Measurements from ENCODE around the gene RTN4RL2. TPM values are rescaled to one million over a fixed set of nuclear protein-coding genes. Genes with fewer than 3 reads are reported as not detected.

RTN4RL2 gene
- total and polyA plus RNA-seq, 2 donors (not counting 3 experiments of a cell fraction or from before 2014, with no cell fraction given), result 0.35 to 1.3 TPM

- intact Hi-C loops (cut with micrococcal nuclease) (no loop called here), dilution Hi-C loops (cut with MboI; ENCODE audit: extremely low pct_ligation_motif_present, low sequenced_read_pairs) (no loop called here)
- ChIA-PET CTCF (interaction anchor here (0.8 kb wide), 2 partner anchors 12 to 74 kb away, joined by 3 to 4 read pairs; no protein-coding TSS in a partner anchor), POLR2A (no interaction called here)
- H3K36me3 ChIP-seq (ENCODE audit: control insufficient read depth in 2 of 2, extremely low read depth in 1 of 2, insufficient read depth in 2 of 2, low read length in 2 of 2), result no peaks in the 10 kb centered on the region
- no peak overlapping the region for H3K4me2 ChIP-seq (ENCODE audit: insufficient read depth, low read length)
- TF ChIP-seq POLR2AphosphoS5 (IDR thresholded peaks at IDR 0.05; ENCODE audit: insufficient read depth, low read depth, low read length) (no peak), GATA2 (IDR thresholded peaks at IDR 0.05; ENCODE audit: insufficient read depth, insufficient read length, low read depth, low read length) (no peak), POLR2A (IDR thresholded peaks at IDR 0.05; ENCODE audit: low read depth, low read length) (no peak), EZH2 (IDR thresholded peaks at IDR 0.05; ENCODE audit: borderline replicate concordance, low read depth, low read length, severe bottlenecking) (no peak), FOS (IDR thresholded peaks at IDR 0.05; ENCODE audit: borderline replicate concordance, insufficient read depth, low read length) (no peak), JUN (IDR thresholded peaks at IDR 0.05; ENCODE audit: borderline replicate concordance, insufficient read depth, insufficient read length, low read depth) (no peak), MYC (IDR thresholded peaks at IDR 0.05; ENCODE audit: low read depth, low read length) (no peak), MAX (IDR thresholded peaks at IDR 0.05; ENCODE audit: insufficient read depth, insufficient read length) (no peak)
- TF ChIP-seq, protein P1, sequence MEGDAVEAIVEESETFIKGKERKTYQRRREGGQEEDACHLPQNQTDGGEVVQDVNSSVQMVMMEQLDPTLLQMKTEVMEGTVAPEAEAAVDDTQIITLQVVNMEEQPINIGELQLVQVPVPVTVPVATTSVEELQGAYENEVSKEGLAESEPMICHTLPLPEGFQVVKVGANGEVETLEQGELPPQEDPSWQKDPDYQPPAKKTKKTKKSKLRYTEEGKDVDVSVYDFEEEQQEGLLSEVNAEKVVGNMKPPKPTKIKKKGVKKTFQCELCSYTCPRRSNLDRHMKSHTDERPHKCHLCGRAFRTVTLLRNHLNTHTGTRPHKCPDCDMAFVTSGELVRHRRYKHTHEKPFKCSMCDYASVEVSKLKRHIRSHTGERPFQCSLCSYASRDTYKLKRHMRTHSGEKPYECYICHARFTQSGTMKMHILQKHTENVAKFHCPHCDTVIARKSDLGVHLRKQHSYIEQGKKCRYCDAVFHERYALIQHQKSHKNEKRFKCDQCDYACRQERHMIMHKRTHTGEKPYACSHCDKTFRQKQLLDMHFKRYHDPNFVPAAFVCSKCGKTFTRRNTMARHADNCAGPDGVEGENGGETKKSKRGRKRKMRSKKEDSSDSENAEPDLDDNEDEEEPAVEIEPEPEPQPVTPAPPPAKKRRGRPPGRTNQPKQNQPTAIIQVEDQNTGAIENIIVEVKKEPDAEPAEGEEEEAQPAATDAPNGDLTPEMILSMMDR (IDR thresholded peaks at IDR 0.05; ENCODE audit: extremely low read depth in 1 of 2, insufficient read depth in 1 of 2, low read depth in 1 of 2, low read length in 2 of 2), result no peak
- H2AFZ ChIP-seq (ENCODE audit: low read depth, low read length), result no peak overlapping the region
- H4K20me1 ChIP-seq (replicated peaks; ENCODE audit: control insufficient read depth, extremely low read depth, insufficient read depth, low read length), result no peaks in the 10 kb centered on the region
- H3K9me3 ChIP-seq (replicated peaks; ENCODE audit: control insufficient read depth, insufficient read depth, low read length), result no peaks in the 10 kb centered on the region
- no TSS peak for BruUV-seq (replicated peaks)
- no peaks in the 10 kb centered on the region for H3K79me2 ChIP-seq (ENCODE audit: control insufficient read depth, insufficient read depth, low read length)
- no peak overlapping the region for H3K9ac ChIP-seq (replicated peaks; ENCODE audit: extremely low read depth, insufficient read depth, low read length)
- H3K27ac ChIP-seq (ENCODE audit: insufficient read depth, low read depth, low read length), result no peak overlapping the region
- H3K4me1 ChIP-seq (ENCODE audit: control insufficient read depth, extremely low read depth, insufficient read depth, low read length), result peaks cover 2% of the 10 kb centered on the region
- no peak for FAIRE-seq
- no peak overlapping the region for H3K4me3 ChIP-seq (replicated peaks in 1 of 3; ENCODE audit: insufficient read depth in 1 of 3, low read depth in 1 of 3, low read length in 3 of 3)
- peaks cover 6 to 27% of the 10 kb centered on the region in 2 experiments for H3K27me3 ChIP-seq (ENCODE audit: control insufficient read depth in 2 of 2, insufficient read depth in 2 of 2, low read length in 2 of 2)
- DNase-seq (ENCODE audit: low read depth, low spot score), result no peak
- H3K9me1 ChIP-seq (replicated peaks; ENCODE audit: control insufficient read depth, extremely low read depth, insufficient read depth, low read length), result no peaks in the 10 kb centered on the region
Observed at GRCh38 chr11:57453543-57454177, 6.7 kb upstream of the RTN4RL2 start.

Data from endothelial cell of umbilical vein (primary cell).